GM03348 (cell line): Measurements from ENCODE around the gene RBPMS2.

Experiments used
- DNase-seq: peaks from one replicate; pipeline ENCODE4 v3.0.0; 2012; ENCODE audit warnings: low spot score

Gene RBPMS2

DNA sequence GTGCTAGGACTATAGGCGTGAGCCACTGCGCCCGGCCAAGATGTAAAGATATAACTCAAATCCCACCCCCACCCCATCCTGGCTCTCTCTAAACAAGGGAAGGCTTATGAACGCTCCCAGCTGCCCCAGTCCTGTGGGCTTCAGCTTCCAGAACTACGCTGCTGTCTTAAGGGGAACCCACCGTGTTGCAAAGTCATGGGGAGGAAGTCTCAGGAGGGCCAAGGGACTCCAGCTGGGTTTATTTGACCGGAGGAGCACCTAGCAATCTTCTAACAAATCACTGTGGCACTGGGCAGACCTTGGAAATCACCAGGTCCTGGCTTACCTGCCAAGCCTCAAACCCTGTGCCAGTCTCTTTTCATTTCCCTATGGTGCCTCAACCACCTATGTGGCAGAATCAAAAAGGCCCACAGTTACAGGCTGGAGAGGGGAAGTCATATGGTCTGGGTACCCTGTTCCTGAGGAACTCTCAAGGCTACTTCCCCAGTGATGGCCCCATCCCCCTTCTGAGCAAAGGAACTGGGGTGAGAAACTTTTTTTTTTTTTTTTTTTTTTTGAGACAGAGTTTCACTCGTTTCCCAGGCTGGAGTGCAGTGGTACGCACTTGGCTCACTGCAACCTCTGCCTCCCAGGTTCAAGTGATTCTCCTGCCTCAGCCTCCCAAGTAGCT is 83.4 kb downstream of the RBPMS2 start:
- no peak for DNase-seq

DNA sequence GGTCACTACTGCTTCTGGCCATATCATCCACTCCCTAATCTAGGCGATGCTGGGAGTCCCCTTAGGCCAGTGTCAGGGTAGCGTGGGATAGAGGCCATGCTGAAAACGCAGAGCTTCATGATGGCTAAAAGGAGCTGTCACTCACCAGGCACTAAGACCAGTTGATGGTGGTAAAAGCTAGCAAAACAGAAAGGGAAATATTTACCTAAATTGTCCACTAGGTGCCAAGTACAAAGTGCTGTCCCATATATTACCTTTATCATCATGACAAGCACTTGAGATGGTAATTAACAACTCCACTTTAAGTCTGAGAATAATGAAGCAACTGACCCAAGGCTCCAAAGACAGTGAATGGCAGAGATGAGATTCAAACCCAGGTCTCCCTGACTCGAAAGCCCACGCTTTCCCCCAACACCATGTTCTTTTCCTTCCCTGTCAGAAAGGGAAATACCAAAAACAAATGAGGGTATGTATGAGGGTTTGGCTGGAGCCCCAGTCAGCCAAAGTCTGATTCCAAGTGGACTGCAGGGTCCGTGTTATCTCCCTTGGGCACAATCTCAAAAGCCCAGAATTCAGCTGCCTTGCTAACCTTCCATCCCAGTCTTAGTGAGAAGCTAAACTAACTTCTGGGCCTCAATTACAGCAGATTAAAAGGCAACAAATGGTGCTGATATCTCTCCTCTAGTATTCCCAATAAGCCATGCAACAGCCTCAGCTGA is 84.7 kb downstream of the RBPMS2 start:
- DNase-seq: no peak

- no peak for DNase-seq
Measured at GRCh38 chr15:64690008-64690407, 85.4 kb downstream of the RBPMS2 start.
